NB4 (cell line): Measurements from ENCODE around the gene ITGB7.

ENCODE experiments used
- CTCF ChIP-seq: IDR thresholded peaks from one replicate; pipeline ENCODE4 v1.5.1; 2012; ENCODE audit warnings: low read depth, low read length
- POLR2A ChIP-seq: IDR thresholded peaks from 2 replicates; pipeline ENCODE4 v1.6.1; 2011; ENCODE audit warnings: mild to moderate bottlenecking; ENCODE audit not compliant: insufficient read length; ENCODE audit errors: extremely low read depth

GRCh38 chr12:53219956-53220693, 13.1 kb upstream of the ITGB7 start:
- TF ChIP-seq CTCF (no peak), POLR2A (no peak)
